CD4-positive, alpha-beta T cell treated with Interleukin-15 for 4 hours (primary cell): ENCODE data around the gene TBCE.

Experiments used
- DNase-seq: peaks from one replicate; pipeline ENCODE4 v3.0.0-alpha.2; 2020; ENCODE audit warnings: low spot score

TBCE gene

GRCh38 chr1:235410467-235410866 lies 43.2 kb downstream of the TBCE start:
- no peak for DNase-seq

GRCh38 chr1:235411489-235412486 lies 44.6 kb downstream of the TBCE start:
- DNase-seq = no peak

GRCh38 chr1:235415008-235415904 lies 48.0 kb downstream of the TBCE start:
- peak; percentile 70 for DNase-seq

- no peak for DNase-seq
Measured at GRCh38 chr1:235416662-235417049, 49.4 kb downstream of the TBCE start.

- DNase-seq = peak; percentile 73
Measured at GRCh38 chr1:235417086-235417697, 50.0 kb downstream of the TBCE start.

- DNase-seq = no peak
Measured at GRCh38 chr1:235421751-235422150, 54.5 kb downstream of the TBCE start.

GRCh38 chr1:235423214-235423652 lies 56.0 kb downstream of the TBCE start:
- peak; percentile 9 for DNase-seq

GRCh38 chr1:235424092-235424491 lies 56.9 kb downstream of the TBCE start:
- DNase-seq = no peak

- DNase-seq = no peak
Measured at GRCh38 chr1:235425357-235425756, 58.1 kb downstream of the TBCE start.

GRCh38 chr1:235426143-235426542 lies 58.9 kb downstream of the TBCE start:
- no peak for DNase-seq

- DNase-seq = no peak
Measured at GRCh38 chr1:235426680-235427079, 59.5 kb downstream of the TBCE start.

GRCh38 chr1:235427447-235427846 lies 60.2 kb downstream of the TBCE start:
- no peak for DNase-seq

- DNase-seq = no peak
Measured at GRCh38 chr1:235429143-235429542, 61.9 kb downstream of the TBCE start.

GRCh38 chr1:235430991-235431390 lies 63.8 kb downstream of the TBCE start:
- no peak for DNase-seq

GRCh38 chr1:235434001-235434400 lies 66.8 kb downstream of the TBCE start:
- no peak for DNase-seq

GRCh38 chr1:235441159-235441685 lies 74.0 kb downstream of the TBCE start:
- DNase-seq = no peak

GRCh38 chr1:235442788-235443429 lies 75.7 kb downstream of the TBCE start:
- DNase-seq = no peak

GRCh38 chr1:235448616-235449015 lies 81.4 kb downstream of the TBCE start:
- no peak for DNase-seq

GRCh38 chr1:235450433-235450832 lies 83.2 kb downstream of the TBCE start:
- no peak for DNase-seq

- no peak for DNase-seq
Measured at GRCh38 chr1:235450886-235451483, 83.8 kb downstream of the TBCE start.

- no peak for DNase-seq
Measured at GRCh38 chr1:235454021-235454420, 86.8 kb downstream of the TBCE start.
